Measurements from ENCODE around the gene DDX60. TPM values are rescaled to one million over a fixed set of nuclear protein-coding genes. Genes with fewer than 3 reads are reported as not detected.
"Not testable (repeated sequence)": the region's sequence is repeated elsewhere in the genome, so short reads cannot be mapped to it uniquely, and the experiment has no call there.

DDX60 gene
- total RNA-seq, 1 donor = 15.4 TPM

DNA sequence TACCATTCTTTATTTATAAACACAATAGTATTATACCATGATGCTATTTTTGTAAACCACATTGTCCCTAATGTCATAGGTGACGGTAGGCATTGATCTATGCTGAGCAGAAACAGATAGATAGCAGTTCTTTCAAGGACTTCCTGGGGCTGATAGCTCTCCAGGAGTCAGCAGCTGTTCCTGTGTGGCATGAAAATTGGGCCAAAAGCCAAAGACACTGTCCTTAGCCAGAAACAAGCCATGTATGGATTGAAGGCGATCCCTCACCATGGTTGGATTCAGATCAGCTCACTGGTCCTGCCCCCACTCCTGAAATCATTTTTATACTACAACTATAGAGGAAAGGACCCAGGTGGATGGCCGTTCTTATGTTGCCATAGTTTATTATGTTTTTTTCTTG, 53.6 kb downstream of the DDX60 start:
- Histone ChIP-seq H3K4me3 (ENCODE audit: low read length) (no peak overlapping the region), H3K4me1 (ENCODE audit: insufficient read depth, low read length) (no peaks in the 10 kb centered on the region), H3K27me3 (ENCODE audit: insufficient read depth, low read length) (no peaks in the 10 kb centered on the region), H3K9me3 (ENCODE audit: low read depth, low read length) (no peaks in the 10 kb centered on the region)

DNA sequence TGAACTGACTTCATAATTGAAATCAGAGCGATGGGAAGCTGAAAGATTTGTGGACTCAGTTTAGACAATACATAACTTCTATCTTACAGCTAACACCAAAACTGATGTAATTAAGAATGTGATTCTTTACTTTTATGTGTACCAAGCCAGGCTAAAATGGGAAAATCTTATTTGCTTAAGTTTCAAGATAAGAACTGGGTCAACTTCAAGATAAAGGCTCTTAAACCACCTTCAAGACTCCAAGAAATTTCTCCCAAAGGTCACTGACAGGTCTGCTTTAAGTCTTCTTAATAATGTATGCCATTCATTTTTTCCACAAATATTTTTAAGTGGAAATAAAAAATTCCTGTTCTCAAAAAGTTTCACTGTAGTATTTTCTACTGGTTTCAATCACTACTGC, 55.5 kb downstream of the DDX60 start:
- Histone ChIP-seq H3K9me3 (ENCODE audit: low read depth, low read length) (no peaks in the 10 kb centered on the region), H3K27me3 (ENCODE audit: insufficient read depth, low read length) (no peaks in the 10 kb centered on the region), H3K4me1 (ENCODE audit: insufficient read depth, low read length) (no peaks in the 10 kb centered on the region), H3K4me3 (ENCODE audit: low read length) (no peak overlapping the region)

DNA sequence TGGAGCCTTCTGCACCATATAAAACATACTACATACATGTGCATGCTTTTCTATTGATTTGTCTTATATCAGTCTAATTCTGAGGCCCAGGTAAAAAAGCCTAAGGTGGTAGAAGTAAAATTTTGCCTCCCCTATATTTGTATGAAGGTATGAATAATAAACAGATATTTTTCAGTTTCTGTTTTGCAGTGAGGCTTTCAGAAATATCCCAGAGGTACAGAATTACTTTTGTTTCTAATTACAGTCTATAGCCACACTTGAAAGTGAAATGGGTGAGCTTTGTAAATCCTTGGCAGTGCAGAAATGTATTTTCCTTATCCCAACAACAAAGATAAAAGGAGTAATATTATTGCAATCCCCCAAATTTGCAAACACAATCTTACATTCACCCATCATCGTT, 59.5 kb downstream of the DDX60 start:
- H3K27me3 ChIP-seq (ENCODE audit: insufficient read depth, low read length) = no peaks in the 10 kb centered on the region
- H3K9me3 ChIP-seq (ENCODE audit: low read depth, low read length) = no peaks in the 10 kb centered on the region
- no peaks in the 10 kb centered on the region for H3K4me1 ChIP-seq (ENCODE audit: insufficient read depth, low read length)
- no peak overlapping the region for H3K4me3 ChIP-seq (ENCODE audit: low read length)

DNA sequence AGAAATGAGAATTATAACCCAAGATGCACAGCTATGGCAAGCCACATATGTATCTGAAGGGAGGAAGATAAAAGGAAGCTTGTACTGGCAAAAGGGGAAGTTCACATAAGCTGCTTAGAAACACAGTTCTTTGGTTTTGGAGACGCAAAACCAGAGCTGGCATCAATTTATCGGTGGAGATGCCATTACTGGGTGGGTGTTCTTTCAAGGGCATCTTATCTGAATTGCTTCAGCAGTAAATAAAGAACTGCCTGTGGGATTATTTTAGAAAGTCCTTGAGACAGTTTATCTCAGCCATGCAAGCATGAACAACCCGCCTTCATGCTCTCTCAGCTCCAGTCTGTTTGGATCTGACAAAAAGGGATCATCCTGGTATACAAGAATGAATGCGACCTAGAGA, 60.8 kb downstream of the DDX60 start:
- H3K27me3 ChIP-seq (ENCODE audit: insufficient read depth, low read length) = no peaks in the 10 kb centered on the region
- H3K4me1 ChIP-seq (ENCODE audit: insufficient read depth, low read length) = no peaks in the 10 kb centered on the region
- no peak overlapping the region for H3K4me3 ChIP-seq (ENCODE audit: low read length)
- no peaks in the 10 kb centered on the region for H3K9me3 ChIP-seq (ENCODE audit: low read depth, low read length)

DNA sequence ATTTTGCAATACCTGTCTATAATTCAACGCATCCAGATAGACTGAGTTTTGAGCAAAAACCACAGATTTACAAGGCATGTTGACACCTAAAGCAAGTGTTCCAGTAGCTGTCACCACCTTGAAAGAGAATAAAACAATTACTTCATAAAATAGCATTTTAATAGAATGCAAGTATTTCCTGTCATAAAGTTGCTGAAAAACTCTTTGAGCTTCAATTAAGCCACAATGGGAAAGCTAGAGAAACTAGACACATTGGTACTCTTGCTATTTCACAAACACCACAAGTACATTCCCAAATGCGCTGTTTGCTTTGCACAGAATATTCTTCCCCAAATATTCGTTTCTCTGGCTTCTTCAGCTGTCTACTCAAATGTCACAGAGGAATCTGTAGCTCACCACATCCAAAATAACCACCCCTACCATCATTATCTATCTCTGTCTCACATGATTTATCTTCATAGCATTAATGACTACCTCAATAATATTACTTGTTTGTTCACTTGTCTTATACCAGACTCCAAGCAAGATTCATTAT, 70.3 kb downstream of the DDX60 start:
- Histone ChIP-seq H3K4me3 (ENCODE audit: low read length) (no peak overlapping the region), H3K4me1 (ENCODE audit: insufficient read depth, low read length) (no peaks in the 10 kb centered on the region), H3K9me3 (ENCODE audit: low read depth, low read length) (peaks cover 5% of the 10 kb centered on the region), H3K27me3 (ENCODE audit: insufficient read depth, low read length) (no peaks in the 10 kb centered on the region)

DNA sequence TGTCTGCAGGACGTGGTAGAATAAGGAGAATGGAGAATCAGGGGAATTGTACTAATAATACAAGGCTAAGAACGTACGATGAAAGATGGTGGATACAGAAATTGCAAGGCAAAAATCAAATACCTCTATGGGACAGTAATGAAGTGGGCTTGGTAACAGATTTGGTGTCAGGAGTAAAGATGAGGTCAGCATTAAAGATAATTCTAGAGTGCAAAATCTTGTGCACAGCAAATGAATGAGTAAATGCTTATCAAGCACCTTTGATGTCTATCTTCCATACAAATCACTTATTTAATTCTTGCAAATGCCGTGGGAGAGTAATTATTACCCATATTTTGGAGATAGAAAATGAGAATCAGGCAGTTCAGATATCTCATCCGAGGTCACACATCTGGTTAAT, 70.9 kb downstream of the DDX60 start:
- Histone ChIP-seq H3K4me3 (ENCODE audit: low read length) (no peak overlapping the region), H3K4me1 (ENCODE audit: insufficient read depth, low read length) (no peaks in the 10 kb centered on the region), H3K27me3 (ENCODE audit: insufficient read depth, low read length) (no peaks in the 10 kb centered on the region), H3K9me3 (ENCODE audit: low read depth, low read length) (peaks cover 7% of the 10 kb centered on the region)

DNA sequence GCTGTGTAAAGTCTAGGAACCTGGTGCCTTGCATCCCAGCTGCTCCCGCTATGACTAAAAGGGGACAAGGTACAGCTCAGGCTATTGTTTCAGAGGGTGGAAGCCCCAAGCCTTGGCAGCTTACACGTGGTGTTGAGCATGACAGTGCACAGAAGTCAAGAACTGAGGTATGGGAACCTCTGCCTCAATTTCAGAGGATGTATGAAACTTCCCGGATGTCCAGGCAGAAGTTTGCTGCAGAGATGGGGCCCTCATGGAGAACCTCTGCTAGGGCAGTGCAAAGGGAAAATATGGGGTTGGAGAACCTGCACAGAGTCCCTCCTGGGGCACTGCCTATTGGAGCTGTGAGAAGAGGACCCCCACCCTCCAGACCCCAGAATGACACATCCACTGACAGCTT, 76.6 kb downstream of the DDX60 start:
- H3K9me3 ChIP-seq (ENCODE audit: low read depth, low read length) = peaks cover 16% of the 10 kb centered on the region
- no peaks in the 10 kb centered on the region for H3K27me3 ChIP-seq (ENCODE audit: insufficient read depth, low read length)
- H3K4me3 ChIP-seq (ENCODE audit: low read length) = no peak overlapping the region
- H3K4me1 ChIP-seq (ENCODE audit: insufficient read depth, low read length) = no peaks in the 10 kb centered on the region

DNA sequence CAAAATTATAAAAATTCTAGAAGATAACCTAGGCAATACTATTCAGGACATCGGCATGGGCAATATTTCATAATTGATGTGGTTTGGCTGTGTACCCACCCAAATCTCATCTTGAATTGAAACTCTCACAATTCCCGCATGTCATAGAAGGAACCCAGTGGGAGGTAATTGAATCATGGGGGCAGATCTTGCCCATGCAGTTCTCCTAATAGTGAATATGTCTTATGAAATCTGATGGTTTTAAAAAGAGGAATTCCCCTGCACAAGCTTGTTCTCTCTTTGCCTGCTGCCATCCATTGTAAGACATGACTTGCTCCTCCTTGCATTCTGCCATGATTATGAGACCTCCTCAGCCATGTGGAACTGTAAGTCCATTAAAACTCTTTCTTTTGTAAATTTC, 77.7 kb downstream of the DDX60 start:
- no peak overlapping the region for H3K4me3 ChIP-seq (ENCODE audit: low read length)
- no peaks in the 10 kb centered on the region for H3K27me3 ChIP-seq (ENCODE audit: insufficient read depth, low read length)
- peaks cover 16% of the 10 kb centered on the region for H3K9me3 ChIP-seq (ENCODE audit: low read depth, low read length)
- no peaks in the 10 kb centered on the region for H3K4me1 ChIP-seq (ENCODE audit: insufficient read depth, low read length)

DNA sequence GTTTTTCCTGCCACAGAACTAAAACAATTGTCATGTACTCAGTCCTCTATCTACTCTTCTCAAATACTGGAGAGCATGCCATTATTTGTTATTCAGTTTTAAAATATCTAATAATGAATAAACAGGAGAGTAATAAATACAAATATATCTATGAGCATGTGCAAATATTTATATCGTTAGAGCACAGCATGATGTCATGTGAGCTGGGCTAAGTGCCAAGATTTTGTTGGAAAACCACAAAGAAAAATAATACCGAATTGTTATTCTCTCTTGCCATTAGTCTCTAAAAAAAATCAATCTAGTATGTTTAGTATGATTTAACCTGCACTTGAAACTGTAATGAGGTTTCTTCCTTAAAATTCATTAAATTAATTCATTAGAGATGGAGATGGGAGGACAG, 97.3 kb downstream of the DDX60 start:
- Histone ChIP-seq H3K27me3 (ENCODE audit: insufficient read depth, low read length) (no peaks in the 10 kb centered on the region), H3K4me1 (ENCODE audit: insufficient read depth, low read length) (no peaks in the 10 kb centered on the region), H3K4me3 (ENCODE audit: low read length) (no peak overlapping the region), H3K9me3 (ENCODE audit: low read depth, low read length) (no peaks in the 10 kb centered on the region)

DNA sequence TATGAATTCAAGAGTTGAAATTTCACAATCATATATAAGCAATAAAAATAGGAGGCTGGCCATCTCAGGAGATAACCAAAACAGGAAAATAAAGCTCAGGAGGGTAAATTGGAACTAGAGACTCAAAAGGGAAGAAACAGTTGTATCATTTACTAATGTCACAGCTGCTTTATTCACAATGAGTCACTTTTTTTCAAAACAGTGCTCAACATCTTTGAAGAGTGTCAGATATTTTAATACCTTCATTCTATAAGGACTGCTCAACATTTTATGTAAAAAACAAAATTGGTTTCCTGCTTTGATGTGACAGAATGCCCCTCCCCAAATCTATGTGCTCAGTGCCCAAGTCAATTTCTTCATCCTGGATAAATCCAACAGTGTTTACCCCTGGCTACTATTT, 97.7 kb downstream of the DDX60 start:
- no peaks in the 10 kb centered on the region for H3K9me3 ChIP-seq (ENCODE audit: low read depth, low read length)
- no peak overlapping the region for H3K4me3 ChIP-seq (ENCODE audit: low read length)
- no peaks in the 10 kb centered on the region for H3K4me1 ChIP-seq (ENCODE audit: insufficient read depth, low read length)
- H3K27me3 ChIP-seq (ENCODE audit: insufficient read depth, low read length) = no peaks in the 10 kb centered on the region

DNA sequence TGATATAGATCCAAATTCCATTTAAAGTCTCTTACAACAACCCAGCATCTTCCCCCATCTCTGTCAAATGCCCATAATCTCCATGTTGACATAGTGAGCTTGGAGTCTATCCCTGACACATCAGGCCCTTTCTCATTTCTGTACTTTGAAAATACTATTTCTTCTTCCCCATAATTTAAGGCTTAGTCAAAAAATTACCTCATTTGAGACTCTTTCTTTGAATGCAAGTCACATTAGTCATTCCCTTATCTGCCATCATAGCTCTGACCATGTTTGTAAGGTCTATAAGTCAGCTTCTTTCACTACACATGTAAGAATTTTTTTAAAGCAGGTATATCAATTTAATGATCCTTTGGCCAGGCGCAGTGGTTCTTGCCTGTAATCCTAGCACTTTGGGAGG, 99.9 kb downstream of the DDX60 start:
- Histone ChIP-seq H3K4me1 (ENCODE audit: insufficient read depth, low read length) (no peaks in the 10 kb centered on the region), H3K9me3 (ENCODE audit: low read depth, low read length) (no peaks in the 10 kb centered on the region), H3K27me3 (ENCODE audit: insufficient read depth, low read length) (no peaks in the 10 kb centered on the region), H3K4me3 (ENCODE audit: low read length) (no peak overlapping the region)

DNA sequence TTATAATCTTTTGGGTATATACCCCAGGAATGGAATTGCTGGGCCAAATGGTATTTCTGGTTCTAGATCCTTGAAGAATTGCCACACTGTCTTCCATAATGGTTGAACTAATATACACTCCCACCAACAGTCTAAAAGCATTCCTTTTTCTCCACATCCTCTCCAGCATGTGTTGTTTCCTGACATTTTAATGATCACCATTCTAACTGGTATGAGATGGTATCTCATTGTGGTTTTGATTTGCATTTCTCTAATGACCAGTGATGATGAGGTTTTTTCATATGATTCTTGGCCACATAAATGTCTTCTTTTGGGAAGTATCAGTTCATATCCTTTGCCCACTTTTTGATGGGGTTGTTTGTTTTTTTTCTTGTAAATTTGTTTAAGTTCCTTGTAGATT, 105.0 kb downstream of the DDX60 start:
- H3K4me1 ChIP-seq (ENCODE audit: insufficient read depth, low read length); H3K9me3 ChIP-seq (ENCODE audit: low read depth, low read length); H3K27me3 ChIP-seq (ENCODE audit: insufficient read depth, low read length); H3K4me3 ChIP-seq (ENCODE audit: low read length): not testable (repeated sequence)

DNA sequence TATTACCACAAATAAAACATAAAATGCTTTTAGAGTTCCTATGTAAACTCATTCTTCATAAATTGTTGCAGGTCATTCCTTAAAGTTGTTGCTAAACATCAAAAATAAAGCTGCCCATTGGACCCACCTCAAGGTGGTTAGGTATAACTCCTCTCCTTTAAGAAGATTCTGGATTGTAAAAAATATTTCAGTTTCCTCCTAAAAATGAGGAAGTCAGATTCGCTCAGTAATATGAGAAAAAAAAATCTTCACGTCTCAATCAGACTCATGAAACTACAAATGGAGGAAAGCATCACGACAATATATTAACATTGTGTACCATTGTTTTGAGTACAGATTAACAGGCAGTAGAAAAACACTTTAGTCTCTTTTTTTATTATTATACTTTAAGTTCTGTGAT, 105.9 kb downstream of the DDX60 start:
- Histone ChIP-seq H3K9me3 (ENCODE audit: low read depth, low read length) (no peaks in the 10 kb centered on the region), H3K4me1 (ENCODE audit: insufficient read depth, low read length) (no peaks in the 10 kb centered on the region), H3K27me3 (ENCODE audit: insufficient read depth, low read length) (no peaks in the 10 kb centered on the region), H3K4me3 (ENCODE audit: low read length) (no peak overlapping the region)

DNA sequence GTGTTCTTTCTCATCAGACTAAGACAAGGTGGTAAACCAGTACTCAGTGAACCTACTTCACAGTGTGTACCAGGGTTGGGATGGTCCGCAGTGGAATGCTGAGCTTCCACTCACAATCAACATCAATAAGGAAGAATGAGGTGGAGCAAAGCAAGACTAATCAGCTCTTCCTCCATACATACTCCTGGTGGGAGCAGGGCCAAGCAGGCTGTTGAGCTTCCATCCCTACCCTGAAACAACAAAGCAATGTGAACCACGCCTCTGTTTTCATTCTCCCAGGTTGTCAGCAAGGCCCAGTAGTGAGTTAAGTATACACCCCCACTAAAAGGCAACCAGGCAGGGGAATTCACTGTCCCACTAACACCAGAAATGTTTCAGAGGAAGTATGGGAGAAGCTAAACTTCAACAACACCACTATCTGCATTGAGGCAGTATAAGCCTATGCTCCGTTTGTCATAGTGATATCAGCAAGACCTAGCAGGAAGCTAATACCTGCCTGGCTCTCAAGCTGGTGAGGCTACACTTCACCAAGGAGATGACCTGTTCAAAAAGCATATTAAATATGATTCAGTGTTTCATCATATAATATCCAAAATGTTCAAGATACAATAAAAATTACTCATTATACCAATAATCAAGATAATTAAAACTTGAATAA, 109.5 kb downstream of the DDX60 start:
- Histone ChIP-seq H3K9me3 (ENCODE audit: low read depth, low read length) (peaks cover 2% of the 10 kb centered on the region), H3K4me3 (ENCODE audit: low read length) (no peak overlapping the region), H3K4me1 (ENCODE audit: insufficient read depth, low read length) (no peaks in the 10 kb centered on the region), H3K27me3 (ENCODE audit: insufficient read depth, low read length) (no peaks in the 10 kb centered on the region)

DNA sequence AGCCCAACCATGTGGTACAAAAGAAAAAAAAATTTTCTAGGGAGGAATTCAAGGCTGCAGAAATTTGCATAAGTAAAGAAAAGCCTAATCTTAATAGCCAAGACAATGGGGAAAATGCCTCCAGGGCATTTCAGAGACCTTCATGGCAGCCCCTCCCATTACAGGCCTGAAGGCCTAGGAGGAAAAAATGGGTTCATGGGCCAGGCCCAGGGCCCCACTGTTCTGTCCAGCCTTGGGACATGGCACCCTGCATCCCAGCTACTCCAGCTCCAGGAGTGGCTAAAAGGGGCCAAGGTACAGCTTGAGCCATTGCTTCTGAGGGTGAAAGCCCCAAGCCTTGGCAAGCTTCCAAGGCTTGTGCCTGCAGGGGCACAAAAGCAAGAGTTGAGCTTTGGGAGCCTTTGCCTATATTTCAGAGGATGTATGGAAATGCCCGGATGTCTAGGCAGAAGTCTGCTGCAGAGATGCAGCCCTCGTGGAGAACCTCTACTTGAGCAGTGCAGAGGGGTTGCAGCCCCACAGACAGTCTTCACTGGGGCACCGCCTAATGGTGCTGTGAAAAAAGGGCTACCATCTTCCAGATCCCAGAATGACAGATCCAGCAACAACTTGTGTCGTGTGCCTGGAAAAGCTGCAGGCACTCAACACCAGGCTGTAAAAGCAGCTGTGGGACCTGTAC, 115.2 kb downstream of the DDX60 start:
- Histone ChIP-seq H3K4me3 (ENCODE audit: low read length) (no peak overlapping the region), H3K27me3 (ENCODE audit: insufficient read depth, low read length) (no peaks in the 10 kb centered on the region), H3K4me1 (ENCODE audit: insufficient read depth, low read length) (no peaks in the 10 kb centered on the region)

DNA sequence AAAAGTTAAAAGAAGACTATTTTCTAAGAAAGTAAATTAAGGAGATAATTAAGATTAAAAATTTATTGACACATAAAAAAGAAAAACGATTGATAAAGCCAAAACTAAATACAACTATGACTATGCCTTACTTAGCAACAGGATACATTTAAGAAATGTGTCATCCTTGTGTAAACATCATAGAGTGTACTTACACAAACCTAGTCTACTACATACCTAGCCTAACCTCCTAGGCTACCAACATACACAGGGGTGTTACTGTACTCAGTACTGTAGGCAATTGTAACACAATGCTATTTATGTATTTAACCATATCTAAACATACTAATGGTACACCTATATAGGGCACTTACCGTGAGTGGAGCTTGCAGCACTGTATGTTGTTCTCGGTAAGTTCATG, 117.9 kb downstream of the DDX60 start:
- no peak overlapping the region for H3K4me3 ChIP-seq (ENCODE audit: low read length)
- H3K9me3 ChIP-seq (ENCODE audit: low read depth, low read length) = peaks cover 8% of the 10 kb centered on the region
- H3K4me1 ChIP-seq (ENCODE audit: insufficient read depth, low read length) = no peaks in the 10 kb centered on the region
- H3K27me3 ChIP-seq (ENCODE audit: insufficient read depth, low read length) = no peaks in the 10 kb centered on the region

More for the DNA sequence above, 115.2 kb downstream of the DDX60 start:
- H3K9me3 ChIP-seq (ENCODE audit: low read depth, low read length) = peaks cover 8% of the 10 kb centered on the region
